GM18909 (cell line): ENCODE data around the gene NUP93.
"Not testable (repeated sequence)": the region's sequence is repeated elsewhere in the genome, so short reads cannot be mapped to it uniquely, and the experiment has no call there.

Experiments
- ATAC-seq: cut with Tn5 transposase; IDR thresholded peaks from one replicate; pipeline ENCODE4 v1.9.1; 2021; ENCODE audit warnings: mild to moderate bottlenecking; ENCODE audit not compliant: unreplicated experiment, poor library complexity

The NUP93 gene

GRCh38 chr16:56773532-56773931 is 43.6 kb downstream of the NUP93 start:
- no peak for ATAC-seq

- no peak for ATAC-seq
Observed at GRCh38 chr16:56774016-56774680, 44.2 kb downstream of the NUP93 start.

GRCh38 chr16:56775162-56775561 is 45.2 kb downstream of the NUP93 start:
- ATAC-seq: no peak

GRCh38 chr16:56776562-56776961 is 46.6 kb downstream of the NUP93 start:
- no peak for ATAC-seq

- ATAC-seq: no peak
Observed at GRCh38 chr16:56777001-56777400, 47.1 kb downstream of the NUP93 start.

- ATAC-seq: no peak
Observed at GRCh38 chr16:56777482-56777881, 47.6 kb downstream of the NUP93 start.

GRCh38 chr16:56779906-56780305 is 50.0 kb downstream of the NUP93 start:
- ATAC-seq: no peak

GRCh38 chr16:56780646-56781045 is 50.7 kb downstream of the NUP93 start:
- no peak for ATAC-seq

- ATAC-seq: no peak
Observed at GRCh38 chr16:56781528-56781961, 51.6 kb downstream of the NUP93 start.

- no peak for ATAC-seq
Observed at GRCh38 chr16:56783344-56783743, 53.4 kb downstream of the NUP93 start.

GRCh38 chr16:56785317-56785716 is 55.4 kb downstream of the NUP93 start:
- ATAC-seq: no peak

GRCh38 chr16:56787167-56787566 is 57.2 kb downstream of the NUP93 start:
- ATAC-seq: no peak

- no peak for ATAC-seq
Observed at GRCh38 chr16:56788435-56788834, 58.5 kb downstream of the NUP93 start.

- ATAC-seq: no peak
Observed at GRCh38 chr16:56789360-56789759, 59.4 kb downstream of the NUP93 start.

GRCh38 chr16:56792967-56793366 is 63.0 kb downstream of the NUP93 start:
- no peak for ATAC-seq

- no peak for ATAC-seq
Observed at GRCh38 chr16:56793492-56793891, 63.6 kb downstream of the NUP93 start.

- no peak for ATAC-seq
Observed at GRCh38 chr16:56795011-56795410, 65.1 kb downstream of the NUP93 start.

- not testable (repeated sequence) for ATAC-seq
Observed at GRCh38 chr16:56797038-56797437, 67.1 kb downstream of the NUP93 start.

- no peak for ATAC-seq
Observed at GRCh38 chr16:56797861-56798260, 67.9 kb downstream of the NUP93 start.

- ATAC-seq: no peak
Observed at GRCh38 chr16:56798955-56799354, 69.0 kb downstream of the NUP93 start.

GRCh38 chr16:56800355-56800754 is 70.4 kb downstream of the NUP93 start:
- ATAC-seq: no peak

- ATAC-seq: no peak
Observed at GRCh38 chr16:56801762-56802161, 71.8 kb downstream of the NUP93 start.
